Mucosa of stomach (tissue), 1 donor: ENCODE measurements around the gene AGK.
A peak's percentile ranks its signal among the peaks of the same experiment; 100 is the strongest.

Source experiments
- H3K27me3 ChIP-seq: one replicate; pipeline ENCODE4 v1.7.0; 2013; ENCODE audit warnings: mild to moderate bottlenecking, low read length; ENCODE audit not compliant: control insufficient read depth, insufficient read depth
- H3K36me3 ChIP-seq: one replicate; pipeline ENCODE4 v1.7.0; 2013; ENCODE audit warnings: low read length; ENCODE audit not compliant: control insufficient read depth, insufficient read depth
- H3K4me1 ChIP-seq: one replicate; pipeline ENCODE4 v1.7.0; 2013; ENCODE audit warnings: mild to moderate bottlenecking, low read length; ENCODE audit not compliant: control insufficient read depth, insufficient read depth
- H3K4me3 ChIP-seq: one replicate; pipeline ENCODE4 v1.7.0; 2013; ENCODE audit warnings: low read length
- H3K9ac ChIP-seq: one replicate; pipeline ENCODE4 v1.7.0; 2013; ENCODE audit warnings: mild to moderate bottlenecking, low read length, moderate library complexity
- H3K9me3 ChIP-seq: one replicate; pipeline ENCODE4 v1.7.0; 2013; ENCODE audit warnings: mild to moderate bottlenecking, low read length, moderate library complexity; ENCODE audit not compliant: control insufficient read depth
- donor health status: Pancreatic carcinoma.

AGK gene

GRCh38 chr7:141696348-141696747 lies 145.1 kb downstream of the AGK start:
- Histone ChIP-seq H3K4me1 (peaks cover 48% of the 10 kb centered on the region), H3K9ac (peak overlapping the region; percentile 55), H3K9me3 (no peaks in the 10 kb centered on the region), H3K4me3 (no peak overlapping the region), H3K36me3 (no peaks in the 10 kb centered on the region), H3K27me3 (no peaks in the 10 kb centered on the region)

- no peaks in the 10 kb centered on the region for H3K27me3 ChIP-seq
- H3K9ac ChIP-seq, result no peak overlapping the region
- H3K9me3 ChIP-seq, result no peaks in the 10 kb centered on the region
- H3K4me1 ChIP-seq, result peaks cover 49% of the 10 kb centered on the region
- H3K36me3 ChIP-seq, result no peaks in the 10 kb centered on the region
- H3K4me3 ChIP-seq, result no peak overlapping the region
Measured at GRCh38 chr7:141697211-141697871, 146.1 kb downstream of the AGK start.

- no peaks in the 10 kb centered on the region for H3K27me3 ChIP-seq
- H3K9ac ChIP-seq, result no peak overlapping the region
- H3K4me1 ChIP-seq, result peaks cover 60% of the 10 kb centered on the region
- no peak overlapping the region for H3K4me3 ChIP-seq
- H3K36me3 ChIP-seq, result no peaks in the 10 kb centered on the region
- no peaks in the 10 kb centered on the region for H3K9me3 ChIP-seq
Measured at GRCh38 chr7:141698247-141699015, 147.2 kb downstream of the AGK start.

- Histone ChIP-seq H3K4me3 (no peak overlapping the region), H3K4me1 (peaks cover 64% of the 10 kb centered on the region), H3K27me3 (no peaks in the 10 kb centered on the region), H3K9ac (no peak overlapping the region), H3K9me3 (no peaks in the 10 kb centered on the region), H3K36me3 (no peaks in the 10 kb centered on the region)
Measured at GRCh38 chr7:141699860-141700259, 148.7 kb downstream of the AGK start.

- Histone ChIP-seq H3K4me1 (peaks cover 64% of the 10 kb centered on the region), H3K27me3 (no peaks in the 10 kb centered on the region), H3K36me3 (no peaks in the 10 kb centered on the region), H3K9ac (peak overlapping the region; percentile 74), H3K4me3 (peak overlapping the region; percentile 51), H3K9me3 (no peaks in the 10 kb centered on the region)
Measured at GRCh38 chr7:141700296-141700847, 149.2 kb downstream of the AGK start.

- H3K4me3 ChIP-seq, result peak overlapping the region; percentile 51
- no peaks in the 10 kb centered on the region for H3K36me3 ChIP-seq
- H3K9ac ChIP-seq, result peak overlapping the region; percentile 74
- no peaks in the 10 kb centered on the region for H3K27me3 ChIP-seq
- H3K4me1 ChIP-seq, result peaks cover 63% of the 10 kb centered on the region
- H3K9me3 ChIP-seq, result no peaks in the 10 kb centered on the region
Measured at GRCh38 chr7:141700848-141701371, 149.7 kb downstream of the AGK start.

- Histone ChIP-seq H3K9ac (peak overlapping the region; percentile 68), H3K9me3 (no peaks in the 10 kb centered on the region), H3K36me3 (no peaks in the 10 kb centered on the region), H3K4me1 (peaks cover 63% of the 10 kb centered on the region), H3K27me3 (no peaks in the 10 kb centered on the region), H3K4me3 (peak overlapping the region; percentile 28)
Measured at GRCh38 chr7:141701489-141702046, 150.4 kb downstream of the AGK start.

GRCh38 chr7:141702047-141702567 lies 150.9 kb downstream of the AGK start, which contains the start of gene DENND11:
Gene DENND11, minus strand, starts transcription at chr7:141702166. Its CDS starts 13 bp downstream, at chr7:141702153.
- no peaks in the 10 kb centered on the region for H3K27me3 ChIP-seq
- H3K36me3 ChIP-seq, result no peaks in the 10 kb centered on the region
- no peaks in the 10 kb centered on the region for H3K9me3 ChIP-seq
- H3K9ac ChIP-seq, result peak within 1 kb of the TSS; percentile 79
- H3K4me1 ChIP-seq, result peaks cover 63% of the 10 kb centered on the region
- H3K4me3 ChIP-seq, result peak within 1 kb of the TSS; percentile 58

GRCh38 chr7:141702892-141703291 lies 151.7 kb downstream of the AGK start:
- H3K4me3 ChIP-seq, result no peak overlapping the region
- peaks cover 57% of the 10 kb centered on the region for H3K4me1 ChIP-seq
- peak overlapping the region; percentile 79 for H3K9ac ChIP-seq
- H3K36me3 ChIP-seq, result no peaks in the 10 kb centered on the region
- H3K27me3 ChIP-seq, result no peaks in the 10 kb centered on the region
- H3K9me3 ChIP-seq, result no peaks in the 10 kb centered on the region

GRCh38 chr7:141704112-141704511 lies 152.9 kb downstream of the AGK start:
- no peak overlapping the region for H3K4me3 ChIP-seq
- H3K9ac ChIP-seq, result no peak overlapping the region
- peaks cover 48% of the 10 kb centered on the region for H3K4me1 ChIP-seq
- no peaks in the 10 kb centered on the region for H3K36me3 ChIP-seq
- no peaks in the 10 kb centered on the region for H3K9me3 ChIP-seq
- no peaks in the 10 kb centered on the region for H3K27me3 ChIP-seq

GRCh38 chr7:141704741-141705140 lies 153.5 kb downstream of the AGK start:
- no peak overlapping the region for H3K4me3 ChIP-seq
- H3K4me1 ChIP-seq, result peaks cover 48% of the 10 kb centered on the region
- H3K9me3 ChIP-seq, result no peaks in the 10 kb centered on the region
- no peak overlapping the region for H3K9ac ChIP-seq
- no peaks in the 10 kb centered on the region for H3K27me3 ChIP-seq
- H3K36me3 ChIP-seq, result no peaks in the 10 kb centered on the region
